ENCODE results near the gene MSH3. TPM values are rescaled to one million over a fixed set of nuclear protein-coding genes. Genes with fewer than 3 reads are reported as not detected.
A peak's percentile ranks its signal among the peaks of the same experiment; 100 is the strongest.

MSH3 gene
- total and polyA plus RNA-seq, 2 of the 8 experiments (the other 6 are each of a cell fraction or from before 2014, with no cell fraction given), result 3.6 to 22.6 TPM

- Histone ChIP-seq H3K23me2 (ENCODE audit: low read depth, low read length) (no peaks in the 10 kb centered on the region), H3K36me3 (ENCODE audit: control insufficient read depth in 2 of 4, insufficient read depth in 4 of 4, low read length in 3 of 4) (no peaks in the 10 kb centered on the region), H4K5ac (ENCODE audit: insufficient read length, low read depth, low read length) (no peak overlapping the region), H3K4me1 (replicated peaks in 1 of 4; ENCODE audit: control insufficient read depth in 3 of 4, insufficient read depth in 4 of 4, low read length in 3 of 4) (no peaks in the 10 kb centered on the region), H3K14ac (ENCODE audit: insufficient read length) (no peak overlapping the region), H3K9ac (replicated peaks in 1 of 4; ENCODE audit: extremely low read depth in 1 of 4, low read depth in 3 of 4, low read length in 3 of 4) (no peak overlapping the region), H4K91ac (replicated peaks; ENCODE audit: insufficient read length, low read length) (no peak overlapping the region), H3K27ac (ENCODE audit: low read depth, low read length) (no peak overlapping the region), H2BK15ac (ENCODE audit: low read length) (no peak overlapping the region), H2BK20ac (ENCODE audit: low read length) (no peak overlapping the region), H3K79me2 (ENCODE audit: control insufficient read depth in 1 of 2, insufficient read depth in 2 of 2, low read length in 2 of 2) (no peaks in the 10 kb centered on the region), H3K9me3 (ENCODE audit: insufficient read depth in 2 of 2, low read depth in 1 of 2, low read length in 1 of 2) (no peaks in the 10 kb centered on the region), H3K4ac (replicated peaks; ENCODE audit: insufficient read length, low read depth, low read length) (no peak overlapping the region), H3K4me2 (ENCODE audit: insufficient read depth in 1 of 2, low read depth in 2 of 2, low read length in 2 of 2) (no peak overlapping the region), H3K56ac (replicated peaks; ENCODE audit: insufficient read length, low read depth, low read length) (no peak overlapping the region), H2BK120ac (replicated peaks; ENCODE audit: low read depth, low read length) (no peak overlapping the region), H2BK5ac (ENCODE audit: low read depth, low read length) (no peak overlapping the region), H4K8ac (ENCODE audit: extremely low read depth, insufficient read depth, low read length) (no peak overlapping the region), H2AK5ac (ENCODE audit: low read depth, low read length) (no peak overlapping the region), H2BK12ac (ENCODE audit: low read depth, low read length) (no peak overlapping the region), H3K4me3 (ENCODE audit: extremely low read depth in 1 of 4, insufficient read depth in 2 of 4, low read depth in 3 of 4, low read length in 4 of 4) (no peak overlapping the region), H3K79me1 (ENCODE audit: low read depth, low read length) (no peaks in the 10 kb centered on the region), H4K20me1 (replicated peaks in 1 of 2; ENCODE audit: control insufficient read depth in 1 of 2, insufficient read depth in 2 of 2, low read length in 2 of 2) (no peaks in the 10 kb centered on the region), H3K18ac (ENCODE audit: extremely low read depth, low read length) (no peak overlapping the region), H2AFZ (ENCODE audit: low read length) (no peak overlapping the region; the same call in 1 of the 2 replicates), H3K27me3 (replicated peaks in 1 of 4; ENCODE audit: control insufficient read depth in 3 of 4, extremely low read depth in 1 of 4, insufficient read depth in 3 of 4, low read length in 3 of 4) (no peaks in the 10 kb centered on the region), H3K23ac (ENCODE audit: insufficient read length) (no peak overlapping the region)
- ChIA-PET POLR2A (ENCODE audit: partially characterized antibody) (no interaction called here), CTCF (ENCODE audit: partially characterized antibody) (interaction anchor here (1.4 kb wide), 1 partner anchor 191 kb away, joined by 5 read pairs; no protein-coding TSS in a partner anchor)
- FAIRE-seq (peak; percentile 24), DNase-seq (ENCODE audit: low read depth in 1 of 2, low spot score in 2 of 2) (no peak)
- TF ChIP-seq SP1 (IDR thresholded peaks at IDR 0.05; ENCODE audit: low read depth, low read length), result no peak
- TF ChIP-seq TEAD4 (IDR thresholded peaks at IDR 0.05; ENCODE audit: low read depth, low read length), result no peak
- TF ChIP-seq TAF1 (IDR thresholded peaks at IDR 0.05; ENCODE audit: low read depth, low read length), result no peak
- TF ChIP-seq CEBPB (IDR thresholded peaks at IDR 0.05; ENCODE audit: low read depth, low read length), result no peak
- TF ChIP-seq TBP (IDR thresholded peaks at IDR 0.05; ENCODE audit: low read depth, low read length), result no peak
- TF ChIP-seq CBX8 (IDR thresholded peaks at IDR 0.05; ENCODE audit: borderline replicate concordance, low read depth, low read length), result no peak
- TF ChIP-seq EGR1 (IDR thresholded peaks at IDR 0.05; ENCODE audit: borderline replicate concordance, low read depth, low read length), result no peak
- no peak for TF ChIP-seq KDM5A (IDR thresholded peaks at IDR 0.05; ENCODE audit: low read length)
- no peak for TF ChIP-seq RFX5 (IDR thresholded peaks at IDR 0.05; ENCODE audit: borderline replicate concordance, low read depth, low read length)
- 83% methylated on average over 3 of the region's 3 CpGs; no CpG with 5 or more reads in 1 of the 2 experiments for WGBS, 2 experiments (ENCODE audit: extremely low coverage in 1 of 2, insufficient coverage in 1 of 2, insufficient read length in 1 of 2, insufficient replicate concordance in 2 of 2, low coverage in 1 of 2, low lambda C conversion rate in 2 of 2, missing lambda C conversion rate in 1 of 2)
Measured at GRCh38 chr5:80917631-80918030, 263.2 kb downstream of the MSH3 start.

Measured in H1 (cell line).